Right lobe of liver (tissue), 4 donors: ENCODE measurements around the gene ATP5F1E.
"Not testable (repeated sequence)": the region's sequence is repeated elsewhere in the genome, so short reads cannot be mapped to it uniquely, and the experiment has no call there.

Experiments used
- CTCF ChIP-seq, 4 donors: fragments of 200-600 bp in 3 of 4; fragments of 450-650 bp in 1 of 4; IDR thresholded peaks; one replicate each; pipeline versions ENCODE4 v1.5.1 to v1.8.0; 2016 to 2022; ENCODE audit warnings: antibody characterized with exemption in 4 of 4, mild to moderate bottlenecking in 2 of 4
- POLR2A ChIP-seq: fragments of 450-650 bp; IDR thresholded peaks from one replicate; pipeline ENCODE4 v1.6.1; 2017; ENCODE audit warnings: antibody characterized with exemption, mild to moderate bottlenecking
- donor health status: DM: no; HTN: no; CAD: no.
- donor health status: DM: no; HTN: no; CAD: no.
- donor health status: DM: no; HTN: yes; CAD: no.

- TF ChIP-seq POLR2A; CTCF (IDR thresholded peaks at IDR 0.05): not testable (repeated sequence)
These were observed 20.3 kb downstream of the ATP5F1E start for GRCh38 chr20:59011874-59012157.
